Right lobe of liver (tissue), 6 donors: ENCODE measurements around the gene STPG3. TPM values are rescaled to one million over a fixed set of nuclear protein-coding genes. Genes with fewer than 3 reads are reported as not detected.

ENCODE experiments used
- ATAC-seq, 4 donors: fragments of 200-7000 bp; cut with Tn5 transposase; one replicate each; pipeline ENCODE4 v1.9.1; 2020; ENCODE audit warnings: mild to moderate bottlenecking in 4 of 4, moderate library complexity in 4 of 4
- DNase-seq, 3 donors: peaks; one replicate each; pipeline ENCODE4 v3.0.0-alpha.2; 2020
- H3K27ac ChIP-seq, 3 donors: fragments of 200-600 bp; one replicate each; pipeline ENCODE4 v1.8.0; 2022
- H3K27me3 ChIP-seq, 2 donors: fragments of 200-600 bp; one replicate each; pipeline ENCODE4 v1.8.0; 2022
- H3K36me3 ChIP-seq, 4 donors: fragments of 200-600 bp; sonication (generic) in 1 of 4; one replicate each; pipeline versions ENCODE4 v1.5.1 to v1.8.0; 2017 to 2022; ENCODE audit warnings: control low read depth in 1 of 4
- H3K4me1 ChIP-seq, 4 donors: fragments of 200-600 bp; sonication (generic) in 1 of 4; one replicate each; pipeline versions ENCODE4 v1.5.1 to v1.8.0; 2017 to 2022; ENCODE audit warnings: control low read depth in 1 of 4
- H3K4me3 ChIP-seq, 3 donors: fragments of 200-600 bp; one replicate each; pipeline ENCODE4 v1.8.0; 2022
- H3K9me3 ChIP-seq, 4 donors: fragments of 200-600 bp; sonication (generic) in 1 of 4; one replicate each; pipeline versions ENCODE4 v1.5.1 to v1.8.0; 2017 to 2022; ENCODE audit warnings: control low read depth in 1 of 4
- CTCF ChIP-seq, 4 donors: fragments of 200-600 bp in 3 of 4; fragments of 450-650 bp in 1 of 4; IDR thresholded peaks; one replicate each; pipeline versions ENCODE4 v1.5.1 to v1.8.0; 2016 to 2022; ENCODE audit warnings: antibody characterized with exemption in 4 of 4, mild to moderate bottlenecking in 2 of 4
- POLR2A ChIP-seq: fragments of 450-650 bp; IDR thresholded peaks from one replicate; pipeline ENCODE4 v1.6.1; 2017; ENCODE audit warnings: antibody characterized with exemption, mild to moderate bottlenecking
- WGBS: methylation state at CpG from one replicate; pipeline ENCODE4 v1.1.6; 2018; ENCODE audit warnings: low coverage, low lambda C conversion rate; ENCODE audit not compliant: insufficient coverage; ENCODE audit errors: missing lambda C conversion rate; 5-methylcytosine and 5-hydroxymethylcytosine counted together
- intact Hi-C, 2 donors: fragments of 100-400 bp; cut with DNase I; formaldehyde crosslinking; loops; one replicate each; pipeline versions ENCODE4 v1.11.2 to v1.14.1; 2022
- total RNA-seq, 6 experiments: library from RNA; depleted of rRNA in 2 of 6; stranded (reverse); fragments of >200 nt in 2 of 6; fragmentation: NEBNext Ultra II Directional in 3 of 6; extraction: Animal tissue kit (Norgen Biotek cat#: 25700) in 3 of 6; gene quantifications; one replicate each; pipeline versions ENCODE4 v1.1.0 to v1.2.4, GENCODE V29; 2016 to 2023
- donor health status: DM: no; HTN: yes; CAD: no.
- donor health status: DM: no; HTN: no; CAD: no.
- donor health status: DM: no; HTN: no; CAD: no.
- donor health status: DM: no; HTN: yes; CAD: no.
- donor health status: DM: no; HTN: yes; CAD: no.

Gene STPG3
- total RNA-seq, 6 experiments from 2014 or later, result not detected

- Histone ChIP-seq H3K27ac (peak overlapping the region; percentile 26 to 78 (median 27)), H3K27me3 (peaks cover 0 to 20% of the 10 kb centered on the region in 2 donors), H3K4me3 (peak overlapping the region in 2 of 3 donors; percentile 39 to 40), H3K4me1 (peaks cover 0 to 20% (median under 1%) of the 10 kb centered on the region in 4 donors), H3K36me3 (no peaks in the 10 kb centered on the region), H3K9me3 (no peaks in the 10 kb centered on the region)
- WGBS, result 16% methylated on average over 11 of the region's 78 CpGs
- peak in 2 of 3 donors; percentile 35 to 58 for DNase-seq
- intact Hi-C loops, result loop anchor here in 1 of 2 donors (10.0 kb wide), 1 partner anchor 102 kb away; no protein-coding TSS in a partner anchor
- peak in 3 of 4 donors; percentile 5 to 11 (median 7) for ATAC-seq
- TF ChIP-seq POLR2A (peak; percentile 2), CTCF (IDR thresholded peaks at IDR 0.05) (peak in 3 of 4 donors; percentile 23 to 45 (median 40))
Measured at GRCh38 chr9:137302449-137303150, 51.5 kb downstream of the STPG3 start.

Other genes starting within 250 kb of the STPG3 start
- gene ABCA2, start 223.0 kb upstream of the STPG3 start, total RNA-seq, result 10 to 100 TPM; 23.7 to 49.2 (median 34.2) TPM
- under 1 TPM in 2 of 6 experiments, not detected in 4; 0.12 to 0.13 TPM for gene FUT7, start 219.2 kb upstream of the STPG3 start, total RNA-seq
- gene NPDC1, start 205.1 kb upstream of the STPG3 start, total RNA-seq, result 10 to 100 TPM in 5 of 6 experiments, 1 to 10 TPM in 1; 9.3 to 14.9 (median 12.2) TPM
- gene ENTPD2, start 197.2 kb upstream of the STPG3 start, total RNA-seq, result 1 to 10 TPM in 2 of 6 experiments, under 1 TPM in 4; 0.50 to 2.1 (median 0.80) TPM
- under 1 TPM in 5 of 6 experiments, not detected in 1; 0.05 to 0.43 (median 0.22) TPM for gene SAPCD2, start 180.7 kb upstream of the STPG3 start, total RNA-seq
- gene UAP1L1, start 173.8 kb upstream of the STPG3 start, total RNA-seq, result 1 to 10 TPM; 1.3 to 4.9 (median 1.9) TPM
- gene MAN1B1, start 164.3 kb upstream of the STPG3 start, total RNA-seq, result 10 to 100 TPM; 24.0 to 39.1 (median 28.8) TPM
- 10 to 100 TPM; 62.2 to 86.2 (median 66.2) TPM for gene DPP7, start 136.6 kb upstream of the STPG3 start, total RNA-seq
- not detected for gene GRIN1, start 112.1 kb upstream of the STPG3 start, total RNA-seq
- gene LRRC26, start 81.2 kb upstream of the STPG3 start, total RNA-seq, result under 1 TPM in 2 of 6 experiments, not detected in 4; 0.17 to 0.18 TPM
- not detected for gene TMEM210, start 79.2 kb upstream of the STPG3 start, total RNA-seq
- gene ANAPC2, start 62.7 kb upstream of the STPG3 start, total RNA-seq, result 10 to 100 TPM; 16.1 to 36.5 (median 27.9) TPM
- 10 to 100 TPM; 21.5 to 53.3 (median 25.5) TPM for gene SSNA1, start 62.6 kb upstream of the STPG3 start, total RNA-seq
- 10 to 100 TPM; 12.1 to 28.9 (median 18.1) TPM for gene TPRN, start 50.5 kb upstream of the STPG3 start, total RNA-seq
- gene TMEM203, start 45.6 kb upstream of the STPG3 start, total RNA-seq, result 10 to 100 TPM; 17.7 to 28.0 (median 23.9) TPM
- gene NDOR1, start 45.6 kb upstream of the STPG3 start, total RNA-seq, result 1 to 10 TPM; 4.7 to 9.6 (median 7.4) TPM
- gene RNF208, start 29.0 kb upstream of the STPG3 start, total RNA-seq, result 10 to 100 TPM in 1 of 6 experiments, 1 to 10 TPM in 5; 3.5 to 12.2 (median 4.5) TPM
- 1 to 10 TPM in 1 of 6 experiments, under 1 TPM in 4, not detected in 1; 0.20 to 1.2 (median 0.31) TPM for gene CYSRT1, start 26.1 kb upstream of the STPG3 start, total RNA-seq
- gene RNF224, start 23.8 kb upstream of the STPG3 start, total RNA-seq, result not detected
- gene SLC34A3, start 20.4 kb upstream of the STPG3 start, total RNA-seq, result not detected
- 100 to 1,000 TPM in 5 of 6 experiments, 10 to 100 TPM in 1; 88.4 to 274 (median 124) TPM for gene TUBB4B, start 10.0 kb upstream of the STPG3 start, total RNA-seq
- 10 to 100 TPM; 15.6 to 21.6 (median 20.1) TPM for gene NELFB, start 4.0 kb downstream of the STPG3 start, total RNA-seq
- gene TOR4A, start 26.4 kb downstream of the STPG3 start, total RNA-seq, result 1 to 10 TPM; 2.2 to 4.9 (median 3.7) TPM
- 1 to 10 TPM in 3 of 6 experiments, under 1 TPM in 3; 0.57 to 2.3 (median 0.98) TPM for gene NRARP, start 51.0 kb downstream of the STPG3 start, total RNA-seq
- 10 to 100 TPM in 3 of 6 experiments, 1 to 10 TPM in 3; 3.3 to 14.4 (median 10.6) TPM for gene EXD3, start 171.9 kb downstream of the STPG3 start, total RNA-seq
- gene NOXA1, start 172.1 kb downstream of the STPG3 start, total RNA-seq, result 1 to 10 TPM; 4.7 to 8.0 (median 5.7) TPM
- 10 to 100 TPM in 2 of 6 experiments, 1 to 10 TPM in 4; 3.3 to 11.5 (median 7.5) TPM for gene ENTPD8, start 190.1 kb downstream of the STPG3 start, total RNA-seq
- 10 to 100 TPM; 15.6 to 55.4 (median 20.1) TPM for gene NSMF, start 208.0 kb downstream of the STPG3 start, total RNA-seq